SU-DHL-6 (cell line): ENCODE measurements around the gene ALDH3A2.

Experiments used
- CTCF ChIP-seq: fragments of 200-600 bp; sonication (generic); IDR thresholded peaks from one replicate; pipeline ENCODE4 v1.5.1; 2017; ENCODE audit warnings: antibody characterized with exemption, mild to moderate bottlenecking, low read length, moderate library complexity; ENCODE audit not compliant: insufficient read depth, poor library complexity, severe bottlenecking
- EZH2phosphoT487 ChIP-seq: fragments of 200-600 bp; sonication (generic), shearing (Covaris generic); conservative IDR thresholded peaks from 2 replicates; pipeline ENCODE4 v1.6.1; 2018; ENCODE audit warnings: mild to moderate bottlenecking, antibody characterized with exemption, low read length, moderate library complexity, mixed read lengths

- no peak for TF ChIP-seq CTCF
- no peak for TF ChIP-seq EZH2phosphoT487
Observed at GRCh38 chr17:19651451-19652238, 3.1 kb downstream of the ALDH3A2 start.
